ENCODE data around the gene PACRG.

DNA sequence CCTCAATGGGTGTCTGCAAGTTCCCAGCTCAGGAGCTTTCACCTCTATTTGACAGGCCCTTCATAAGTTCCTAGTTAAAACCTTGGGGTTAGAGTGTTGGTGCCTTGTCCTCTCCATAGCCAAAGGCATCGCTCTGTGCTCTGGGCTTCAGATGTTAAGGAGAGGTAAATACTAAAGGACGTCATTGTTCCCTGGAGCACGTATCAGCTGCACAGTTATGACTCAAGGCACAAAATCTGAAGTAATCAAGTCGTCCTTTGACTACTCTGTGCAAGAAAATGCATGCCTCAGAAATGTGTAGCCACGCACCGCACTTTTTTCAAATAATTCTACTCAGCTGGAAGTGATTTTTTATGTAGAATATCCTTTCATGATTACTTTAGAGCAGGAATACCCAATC lies 446.0 kb downstream of the PACRG start:
- TF ChIP-seq POLR2AphosphoS5 (IDR thresholded peaks at IDR 0.05; ENCODE audit: low read depth, low read length) (no peak), EP300 (IDR thresholded peaks at IDR 0.05; ENCODE audit: borderline replicate concordance in 1 of 2, low read depth in 2 of 2, low read length in 2 of 2) (no peak), YY1 (IDR thresholded peaks at IDR 0.05; ENCODE audit: low read depth, low read length) (no peak)
- TF ChIP-seq, protein P1, sequence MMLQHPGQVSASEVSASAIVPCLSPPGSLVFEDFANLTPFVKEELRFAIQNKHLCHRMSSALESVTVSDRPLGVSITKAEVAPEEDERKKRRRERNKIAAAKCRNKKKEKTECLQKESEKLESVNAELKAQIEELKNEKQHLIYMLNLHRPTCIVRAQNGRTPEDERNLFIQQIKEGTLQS (IDR thresholded peaks at IDR 0.05; ENCODE audit: insufficient read depth, low read depth, low read length): no peak
